DOHH2 (cell line): Measurements from ENCODE around the gene TPD52L2.

Experiments used
- H3F3A ChIP-seq: fragments of 200-600 bp; sonication (generic), shearing (Covaris generic); 2 replicates; pipeline ENCODE4 v1.6.0; 2016; ENCODE audit warnings: antibody characterized with exemption, mild to moderate bottlenecking; ENCODE audit not compliant: control insufficient read depth, insufficient read depth
- H3K27ac ChIP-seq: fragments of 200-600 bp; sonication (generic); 2 replicates; pipeline ENCODE4 v1.5.1; 2014; ENCODE audit warnings: low read depth, mild to moderate bottlenecking, low read length, moderate library complexity
- H3K27me3 ChIP-seq: fragments of 200-600 bp; sonication (generic); 2 replicates; pipeline ENCODE4 v1.6.1; 2014; ENCODE audit warnings: mild to moderate bottlenecking, low read length, mixed read lengths; ENCODE audit not compliant: control insufficient read depth
- H3K36me3 ChIP-seq: fragments of 200-600 bp; sonication (generic); 2 replicates; pipeline ENCODE4 v1.6.1; 2014; ENCODE audit warnings: mild to moderate bottlenecking, low read length, moderate library complexity, mixed read lengths; ENCODE audit not compliant: control insufficient read depth
- H3K4me1 ChIP-seq: fragments of 200-600 bp; sonication (generic); 2 replicates; pipeline ENCODE4 v1.6.1; 2014; ENCODE audit warnings: mild to moderate bottlenecking, low read length, mixed read lengths; ENCODE audit not compliant: control insufficient read depth
- H3K4me2 ChIP-seq: fragments of 200-600 bp; sonication (generic); 2 replicates; pipeline ENCODE4 v1.6.0; 2014; ENCODE audit warnings: mild to moderate bottlenecking, low read length, moderate library complexity
- H3K4me3 ChIP-seq: fragments of 200-600 bp; sonication (generic); 2 replicates; pipeline ENCODE4 v1.5.1; 2014; ENCODE audit warnings: mild to moderate bottlenecking, low read length, mixed read lengths
- H3K79me2 ChIP-seq: fragments of 200-600 bp; sonication (generic); 2 replicates; pipeline ENCODE4 v1.6.1; 2014; ENCODE audit warnings: mild to moderate bottlenecking, low read length, mixed read lengths; ENCODE audit not compliant: control insufficient read depth
- H3K9me2 ChIP-seq: fragments of 200-600 bp; sonication (generic); replicated peaks from 2 replicates; pipeline ENCODE4 v1.6.1; 2014; ENCODE audit warnings: mild to moderate bottlenecking, low read length, mixed read lengths; ENCODE audit not compliant: control insufficient read depth
- H3K9me3 ChIP-seq: fragments of 200-600 bp; sonication (generic); 2 replicates; pipeline ENCODE4 v1.6.1; 2014; ENCODE audit warnings: antibody characterized with exemption, low read length, mixed read lengths; ENCODE audit not compliant: control insufficient read depth, insufficient read depth
- H4K20me1 ChIP-seq: fragments of 200-600 bp; sonication (generic); 2 replicates; pipeline ENCODE4 v1.6.0; 2014; ENCODE audit warnings: low read depth, mild to moderate bottlenecking, antibody characterized with exemption, low read length, moderate library complexity; ENCODE audit not compliant: control insufficient read depth, insufficient read depth
- EZH2phosphoT487 ChIP-seq: fragments of 200-600 bp; sonication (generic); IDR thresholded peaks from 2 replicates; pipeline ENCODE4 v1.6.1; 2017; ENCODE audit warnings: borderline replicate concordance, mild to moderate bottlenecking, antibody characterized with exemption, low read length, moderate library complexity, mixed read lengths
- TF ChIP-seq, protein P1 (sequence below): fragments of 200-600 bp; sonication (generic); IDR thresholded peaks from one replicate; pipeline ENCODE4 v1.5.1; 2014; ENCODE audit warnings: antibody characterized with exemption, mild to moderate bottlenecking, low read depth, low read length; ENCODE audit not compliant: poor library complexity, severe bottlenecking

TPD52L2 gene

DNA sequence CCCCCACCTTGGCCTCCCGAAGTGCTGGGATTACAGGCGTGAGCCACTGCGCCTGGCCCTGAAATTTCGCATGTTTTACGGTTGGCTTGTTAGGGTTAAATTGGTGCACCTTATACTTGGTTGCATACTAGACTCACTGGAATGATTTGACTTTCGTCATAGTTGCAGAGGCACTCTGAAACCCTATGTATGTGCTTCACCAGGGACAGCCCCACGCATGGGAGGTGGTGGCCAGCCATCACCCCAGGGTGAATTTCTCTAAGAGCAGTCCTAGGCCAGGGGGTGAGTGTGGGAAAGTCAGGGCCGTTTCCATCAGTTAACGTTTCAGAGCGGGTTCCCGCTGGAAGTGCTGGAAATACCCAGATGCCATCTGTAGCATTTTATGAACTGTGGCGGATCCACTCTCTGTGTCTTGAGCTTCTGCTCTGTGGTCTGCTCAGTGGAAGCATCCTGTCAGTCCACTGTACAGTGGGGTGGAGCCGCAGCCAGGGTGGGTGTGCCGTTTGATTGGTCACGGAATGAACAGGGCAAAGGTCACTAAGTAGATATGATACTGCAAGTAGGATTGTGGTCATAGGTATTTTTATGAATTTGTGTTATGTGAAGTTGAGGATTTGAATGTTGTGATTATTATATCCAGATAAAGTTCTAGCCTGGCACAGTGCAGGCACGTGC is 43.1 kb downstream of the TPD52L2 start:
- Histone ChIP-seq H3F3A (no peaks in the 10 kb centered on the region), H3K4me3 (no peak overlapping the region), H3K27me3 (no peaks in the 10 kb centered on the region), H3K4me2 (no peak overlapping the region), H3K4me1 (peaks cover 7% of the 10 kb centered on the region; the same call in 1 of the 2 replicates), H3K9me3 (no peaks in the 10 kb centered on the region), H3K27ac (no peak overlapping the region), H3K79me2 (peaks cover 96% of the 10 kb centered on the region), H3K9me2 (no peaks in the 10 kb centered on the region), H3K36me3 (peaks cover 2% of the 10 kb centered on the region; the same call in 1 of the 2 replicates), H4K20me1 (peaks cover 8% of the 10 kb centered on the region; the same call in 1 of the 2 replicates)
- TF ChIP-seq EZH2phosphoT487 = no peak
- TF ChIP-seq, protein P1, sequence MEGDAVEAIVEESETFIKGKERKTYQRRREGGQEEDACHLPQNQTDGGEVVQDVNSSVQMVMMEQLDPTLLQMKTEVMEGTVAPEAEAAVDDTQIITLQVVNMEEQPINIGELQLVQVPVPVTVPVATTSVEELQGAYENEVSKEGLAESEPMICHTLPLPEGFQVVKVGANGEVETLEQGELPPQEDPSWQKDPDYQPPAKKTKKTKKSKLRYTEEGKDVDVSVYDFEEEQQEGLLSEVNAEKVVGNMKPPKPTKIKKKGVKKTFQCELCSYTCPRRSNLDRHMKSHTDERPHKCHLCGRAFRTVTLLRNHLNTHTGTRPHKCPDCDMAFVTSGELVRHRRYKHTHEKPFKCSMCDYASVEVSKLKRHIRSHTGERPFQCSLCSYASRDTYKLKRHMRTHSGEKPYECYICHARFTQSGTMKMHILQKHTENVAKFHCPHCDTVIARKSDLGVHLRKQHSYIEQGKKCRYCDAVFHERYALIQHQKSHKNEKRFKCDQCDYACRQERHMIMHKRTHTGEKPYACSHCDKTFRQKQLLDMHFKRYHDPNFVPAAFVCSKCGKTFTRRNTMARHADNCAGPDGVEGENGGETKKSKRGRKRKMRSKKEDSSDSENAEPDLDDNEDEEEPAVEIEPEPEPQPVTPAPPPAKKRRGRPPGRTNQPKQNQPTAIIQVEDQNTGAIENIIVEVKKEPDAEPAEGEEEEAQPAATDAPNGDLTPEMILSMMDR = no peak

DNA sequence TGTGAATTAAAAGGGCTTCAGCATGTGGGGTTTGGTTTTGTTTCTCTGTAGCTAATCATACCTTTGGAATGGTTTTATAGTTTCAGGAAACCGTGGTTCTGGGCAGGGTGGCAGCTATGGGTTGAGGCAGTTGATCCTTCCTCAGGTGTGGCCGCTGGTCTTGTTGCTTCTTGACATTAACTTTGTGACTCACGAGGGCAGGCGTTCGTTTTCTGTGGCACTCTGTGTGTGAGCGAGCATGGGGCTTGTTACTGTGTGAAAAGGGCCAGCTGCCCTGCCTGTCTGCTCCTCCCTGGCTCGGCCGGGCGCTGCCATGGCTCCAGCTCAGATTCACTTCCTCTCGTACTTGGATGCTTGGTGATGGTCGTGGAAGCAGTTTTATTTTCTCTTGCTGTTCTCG is 46.1 kb downstream of the TPD52L2 start:
- H3K4me3 ChIP-seq = no peak overlapping the region
- peaks cover 11% of the 10 kb centered on the region; the same call in 1 of the 2 replicates for H3K9me3 ChIP-seq
- no peaks in the 10 kb centered on the region for H3K9me2 ChIP-seq
- H3F3A ChIP-seq = no peaks in the 10 kb centered on the region
- H3K4me2 ChIP-seq = no peak overlapping the region
- H3K79me2 ChIP-seq = peaks cover 97% of the 10 kb centered on the region
- H3K27ac ChIP-seq = no peak overlapping the region
- H4K20me1 ChIP-seq = 0 out of 2 replicates have a peak, but pooled peaks cover 2% of the 10 kb centered on the region
- peaks cover 9% of the 10 kb centered on the region for H3K4me1 ChIP-seq
- H3K36me3 ChIP-seq = peaks cover 23% of the 10 kb centered on the region
- no peaks in the 10 kb centered on the region for H3K27me3 ChIP-seq
- no peak for TF ChIP-seq EZH2phosphoT487
- TF ChIP-seq, protein P1 = no peak

DNA sequence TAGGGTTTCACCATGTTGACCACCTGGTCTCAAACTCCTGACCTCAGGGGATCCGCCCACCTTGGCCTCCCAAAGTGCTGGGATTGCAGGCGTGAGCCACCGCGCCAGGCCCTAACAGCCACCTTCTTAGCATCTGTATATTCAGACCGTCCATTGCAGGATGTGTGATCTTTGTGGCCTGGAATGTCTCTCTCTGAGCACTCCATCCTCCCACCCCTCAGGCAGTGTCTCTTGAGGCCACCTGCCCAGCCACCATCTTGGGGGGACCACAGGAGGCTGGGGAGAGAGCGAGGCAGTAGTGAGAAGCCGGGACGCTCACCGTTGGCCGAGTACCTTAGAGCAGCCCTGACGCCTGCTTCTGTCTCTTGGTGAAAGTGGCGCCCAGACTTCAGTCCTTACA is 48.7 kb downstream of the TPD52L2 start:
- Histone ChIP-seq H3K27me3 (no peaks in the 10 kb centered on the region), H3K9me3 (peaks cover 11% of the 10 kb centered on the region; the same call in 1 of the 2 replicates), H4K20me1 (0 out of 2 replicates have a peak, but pooled peaks cover 2% of the 10 kb centered on the region), H3K27ac (no peak overlapping the region), H3K36me3 (peaks cover 31% of the 10 kb centered on the region), H3K4me1 (peaks cover 35% of the 10 kb centered on the region), H3F3A (no peaks in the 10 kb centered on the region), H3K9me2 (no peaks in the 10 kb centered on the region), H3K4me2 (no peak overlapping the region), H3K4me3 (no peak overlapping the region), H3K79me2 (peaks cover 98% of the 10 kb centered on the region)
- TF ChIP-seq EZH2phosphoT487 = no peak
- TF ChIP-seq, protein P1 = no peak
